Pancreas (tissue), 10 donors: ENCODE results near the gene CHTF8. TPM values are rescaled to one million over a fixed set of nuclear protein-coding genes. Genes with fewer than 3 reads are reported as not detected.

Experiments used
- ATAC-seq, 4 donors: fragments of 200-7000 bp; cut with Tn5 transposase; one replicate each; pipeline versions ENCODE4 v1.8.0 to v1.9.1; 2020; ENCODE audit warnings: mild to moderate bottlenecking in 4 of 4, moderate library complexity in 4 of 4
- DNase-seq, 6 donors: peaks; one replicate each; pipeline ENCODE4 v3.0.0-alpha.2; 2020
- FAIRE-seq: peaks from 2 replicates; lab custom pipeline; 2012; peaks lifted over from hg19 to GRCh38; lab: Jason Lieb, UNC
- H3K27ac ChIP-seq, 4 donors: fragments of 200-600 bp; sonication (generic); 1 replicate in 3 of 4; 2 replicates in 1 of 4; pipeline versions ENCODE4 v1.5.0 to v1.8.0; 2020
- H3K27me3 ChIP-seq, 4 donors: fragments of 200-600 bp; one replicate each; pipeline ENCODE4 v1.8.0; 2021
- H3K36me3 ChIP-seq, 3 donors: fragments of 200-600 bp; sonication (generic) in 1 of 3; one replicate each; pipeline versions ENCODE4 v1.5.0 to v1.8.0; 2020 to 2021
- H3K4me1 ChIP-seq, 3 donors: fragments of 200-600 bp; one replicate each; pipeline ENCODE4 v1.8.0; 2021
- H3K4me3 ChIP-seq, 4 donors: fragments of 200-600 bp; sonication (generic) in 2 of 4; one replicate each; pipeline versions ENCODE4 v1.5.0 to v1.8.0; 2020 to 2021
- H3K9me3 ChIP-seq, 4 donors: fragments of 200-600 bp; one replicate each; pipeline ENCODE4 v1.8.0; 2021
- CTCF ChIP-seq, 4 donors: fragments of 200-600 bp; sonication (generic) in 3 of 4; IDR thresholded peaks; one replicate each; pipeline versions ENCODE4 v1.5.0 to v1.8.0; 2021; ENCODE audit warnings: antibody characterized with exemption in 4 of 4
- WGBS, 2 donors: extraction: QIAGEN DNeasy Blood & Tissue Kit; methylation state at CpG; one replicate each; pipeline ENCODE4 v1.1.7; 2013; 5-methylcytosine and 5-hydroxymethylcytosine counted together
- intact Hi-C, 3 donors: fragments of 100-400 bp; cut with DNase I; formaldehyde crosslinking; loops; one replicate each; pipeline versions ENCODE4 v1.11.1 to v1.14.2; 2022
- polyA plus RNA-seq, 2 donors: library from polyadenylated mRNA; stranded (reverse); fragments of 200-250 nt; gene quantifications; one replicate each; pipeline ENCODE4 v1.2.3, GENCODE V29; 2013
- total RNA-seq, 6 donors: library from RNA; stranded (reverse); fragmentation: NEBNext Ultra II Directional in 4 of 6; extraction: Animal tissue kit (Norgen Biotek cat#: 25700) in 4 of 6; gene quantifications; one replicate each; pipeline versions ENCODE4 v1.2.1 to v1.2.4, GENCODE V29; 2021 to 2023
- donor health status: healthy with polysubstance abuse.
- donor health status: DM: no; HTN: no; CAD: no; lungs with moderate emphysema.
- donor health status: DM: no; HTN: no; CAD: no.
- donor health status: control.
- donor health status: control.
- donor health status: Bipolar disorder and iron deficiency.
- donor health status: DM: yes; HTN: yes; CAD: no.
- donor health status: DM: no; HTN: no; CAD: no.
- donor health status: DM: no; HTN: no; CAD: no.
- donor health status: DM: yes; HTN: yes; CAD: no.

The CHTF8 gene
- total RNA-seq (10 to 100 TPM; 32.9 to 74.5 (median 43.7) TPM), polyA plus RNA-seq (10 to 100 TPM; 21.7 to 40.3 TPM)

- intact Hi-C loops = no loop called here
- no peak for TF ChIP-seq CTCF (IDR thresholded peaks at IDR 0.05)
- FAIRE-seq = no peak
- peak; percentile 92 to 97 (median 94) for ATAC-seq
- H3K36me3 ChIP-seq = no peaks in the 10 kb centered on the region
- peaks cover 7 to 22% (median 15%) of the 10 kb centered on the region in 3 donors for H3K4me1 ChIP-seq
- H3K9me3 ChIP-seq = no peaks in the 10 kb centered on the region
- WGBS, 2 donors = 0 to 1% methylated on average over 61 to 78 of the region's 78 CpGs
- peak within 1 kb of the TSS; percentile 31 to 84 (median 76) for H3K27ac ChIP-seq
- H3K27me3 ChIP-seq = no peaks in the 10 kb centered on the region
- H3K4me3 ChIP-seq = peak within 1 kb of the TSS; percentile 55 to 84 (median 74)
- peak; percentile 81 to 94 (median 86) for DNase-seq
These were observed at the start of gene CHTF8, which contains the start of gene UTP4 for GRCh38 chr16:69132424-69133252. Gene CHTF8 (minus strand): TSS chr16:69132588. CDS start chr16:69121458, 11,130 bp downstream. Gene UTP4 (plus strand): TSS chr16:69132649. CDS start chr16:69133460, 811 bp downstream.

GRCh38 chr16:69180011-69180338 lies 47.6 kb upstream of the CHTF8 start:
- FAIRE-seq (no peak), DNase-seq (no peak), ATAC-seq (peak in 2 of 4 donors; percentile 2 to 15)
- Histone ChIP-seq H3K9me3 (no peaks in the 10 kb centered on the region), H3K27me3 (no peaks in the 10 kb centered on the region), H3K27ac (peak overlapping the region in 3 of 4 donors; percentile 35 to 70 (median 65)), H3K4me1 (peaks cover 16 to 23% (median 20%) of the 10 kb centered on the region in 3 donors), H3K36me3 (no peaks in the 10 kb centered on the region), H3K4me3 (no peak overlapping the region)
- intact Hi-C loops = no loop called here
- TF ChIP-seq CTCF (IDR thresholded peaks at IDR 0.05) = no peak

- FAIRE-seq (no peak), ATAC-seq (peak; percentile 93 to 96 (median 94)), DNase-seq (peak; percentile 66 to 92 (median 88))
- TF ChIP-seq CTCF (IDR thresholded peaks at IDR 0.05) = no peak
- H3K4me3 ChIP-seq = no peak overlapping the region
- no peaks in the 10 kb centered on the region for H3K36me3 ChIP-seq
- no peaks in the 10 kb centered on the region for H3K9me3 ChIP-seq
- no peaks in the 10 kb centered on the region for H3K27me3 ChIP-seq
- H3K27ac ChIP-seq = peak overlapping the region; percentile 22 to 70 (median 49)
- H3K4me1 ChIP-seq = peaks cover 16 to 23% (median 20%) of the 10 kb centered on the region in 3 donors
- WGBS, 2 donors = 1 to 2% methylated on average over 6 of the region's 6 CpGs
- intact Hi-C loops = no loop called here
These were observed 47.1 kb upstream of the CHTF8 start for GRCh38 chr16:69179328-69180010.

GRCh38 chr16:69176033-69176800 lies 43.8 kb upstream of the CHTF8 start:
- H3K36me3 ChIP-seq = no peaks in the 10 kb centered on the region
- intact Hi-C loops = no loop called here
- H3K27me3 ChIP-seq = no peaks in the 10 kb centered on the region
- TF ChIP-seq CTCF (IDR thresholded peaks at IDR 0.05) = no peak
- H3K27ac ChIP-seq = no peak overlapping the region
- DNase-seq (no peak), ATAC-seq (no peak), FAIRE-seq (no peak)
- no peaks in the 10 kb centered on the region for H3K9me3 ChIP-seq
- no peak overlapping the region for H3K4me3 ChIP-seq
- 96 to 99% methylated on average over 4 of the region's 4 CpGs for WGBS, 2 donors
- H3K4me1 ChIP-seq = peaks cover 10 to 19% (median 16%) of the 10 kb centered on the region in 3 donors
